HG03571 (cell line): ENCODE measurements around the gene TEAD1.
"Not testable (repeated sequence)": the region's sequence is repeated elsewhere in the genome, so short reads cannot be mapped to it uniquely, and the experiment has no call there.

ENCODE experiments used
- ATAC-seq: cut with Tn5 transposase; IDR thresholded peaks from one replicate; pipeline ENCODE4 v1.9.1; 2021; ENCODE audit not compliant: unreplicated experiment

The TEAD1 gene

DNA sequence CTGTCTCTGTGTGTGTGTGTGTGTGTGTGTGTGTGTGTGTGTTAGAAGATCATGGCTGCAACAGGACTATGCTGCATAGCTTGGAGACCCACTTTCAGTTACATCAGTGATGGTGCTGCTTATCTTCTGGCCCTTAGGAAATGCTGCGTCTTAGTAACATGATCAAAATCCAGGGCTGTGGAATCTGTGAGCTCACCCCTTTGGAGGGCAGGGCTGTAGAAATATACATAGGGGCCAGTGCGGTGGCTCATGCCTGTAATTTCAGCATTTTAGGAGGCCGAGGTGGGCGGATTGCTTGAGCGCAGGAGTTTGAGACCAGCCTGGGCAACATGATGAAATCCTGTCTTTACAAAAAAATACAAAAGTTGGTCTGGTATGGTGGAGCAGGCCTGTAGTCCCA, 183.4 kb downstream of the TEAD1 start:
- ATAC-seq = no peak

DNA sequence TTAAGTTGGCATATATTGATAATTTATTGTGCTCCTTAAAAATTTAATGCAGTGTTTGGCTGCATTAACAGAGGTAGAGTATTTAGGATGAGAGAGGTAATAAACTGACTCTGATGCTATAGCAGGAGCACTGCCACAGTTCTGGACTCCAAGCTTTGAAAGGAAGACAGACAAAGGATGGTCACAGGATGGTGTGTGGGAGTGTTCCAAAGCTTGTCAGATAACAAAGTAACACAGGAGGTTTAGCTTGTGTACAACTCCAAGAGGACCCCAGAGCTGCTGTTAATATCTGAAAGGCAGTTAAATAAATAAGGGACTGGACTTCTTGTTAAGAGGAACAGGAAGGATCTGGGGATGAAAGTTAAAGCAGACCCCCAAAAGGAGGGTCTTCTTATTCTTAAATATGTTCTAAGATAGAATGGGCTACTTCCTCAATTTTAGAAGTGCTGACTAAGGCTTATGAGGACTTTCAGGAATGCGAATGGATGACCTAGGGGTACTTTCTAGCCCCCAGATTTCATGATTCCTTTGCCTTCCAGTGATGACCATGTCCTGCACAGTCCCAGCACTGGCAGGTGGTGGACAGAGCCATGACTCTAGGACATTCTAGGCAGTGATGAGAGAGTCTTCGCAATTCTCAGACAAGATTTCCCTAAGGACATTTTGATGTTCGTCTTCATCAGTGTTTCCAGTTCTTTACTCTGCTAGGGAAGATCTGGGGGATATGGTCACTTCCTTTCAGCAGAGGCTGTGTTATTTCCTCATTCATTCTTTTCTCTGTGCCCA, 185.8 kb downstream of the TEAD1 start:
- no peak for ATAC-seq

DNA sequence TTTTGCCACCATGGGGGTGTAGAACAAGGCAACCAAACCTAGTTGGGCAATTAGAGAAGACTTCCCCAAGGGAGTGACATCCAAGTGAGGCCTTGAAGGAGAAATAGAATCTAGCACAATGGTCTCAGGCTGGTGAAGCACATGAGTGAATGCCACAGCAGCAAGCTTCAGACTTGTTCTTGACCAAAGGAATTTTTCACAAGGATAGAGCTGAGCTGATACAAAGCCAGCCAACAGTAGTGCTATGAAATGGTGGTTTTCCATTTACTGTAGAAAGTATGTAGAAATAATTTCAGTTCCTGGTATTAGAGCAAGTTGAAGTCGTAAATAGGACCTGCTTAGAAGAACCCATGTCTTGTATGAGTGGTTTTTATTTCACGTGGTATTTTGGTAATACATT, 186.6 kb downstream of the TEAD1 start:
- no peak for ATAC-seq

DNA sequence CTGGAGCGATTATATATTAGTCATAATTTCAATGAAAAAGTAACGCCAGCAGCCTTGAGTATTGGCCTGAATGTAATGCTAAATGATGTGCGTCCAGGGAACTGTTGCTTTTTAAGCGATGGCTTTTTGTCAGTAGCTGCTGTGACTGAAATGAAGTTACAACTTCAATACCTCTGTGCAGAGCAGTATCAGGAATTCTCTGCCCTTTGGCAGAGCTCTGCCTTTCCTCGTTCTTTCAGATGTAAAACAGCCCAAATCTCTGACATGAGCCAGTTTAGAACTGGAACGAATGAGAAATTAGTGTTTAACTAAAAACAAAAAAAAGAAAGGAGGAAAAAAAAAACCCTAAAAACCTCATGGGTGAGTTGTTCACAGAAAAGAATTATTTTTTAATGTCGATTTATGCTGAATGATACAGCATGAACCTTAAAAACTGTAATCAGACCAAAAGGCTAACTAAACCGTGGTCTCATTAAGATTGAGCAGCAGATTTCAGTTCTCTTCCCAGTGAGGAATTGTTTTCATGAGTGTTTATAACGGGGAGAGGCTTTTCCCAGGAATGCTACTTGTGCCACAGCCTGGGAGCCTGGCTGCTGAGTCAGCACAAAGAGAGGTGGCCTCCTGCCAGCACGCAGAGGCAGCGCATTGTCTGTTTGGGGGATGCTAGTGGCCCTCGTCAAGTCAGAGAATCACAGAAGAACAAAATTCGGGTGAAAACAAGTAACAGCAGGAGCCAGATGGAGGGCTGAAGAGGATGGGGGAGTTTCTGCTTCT, 188.7 kb downstream of the TEAD1 start:
- no peak for ATAC-seq

DNA sequence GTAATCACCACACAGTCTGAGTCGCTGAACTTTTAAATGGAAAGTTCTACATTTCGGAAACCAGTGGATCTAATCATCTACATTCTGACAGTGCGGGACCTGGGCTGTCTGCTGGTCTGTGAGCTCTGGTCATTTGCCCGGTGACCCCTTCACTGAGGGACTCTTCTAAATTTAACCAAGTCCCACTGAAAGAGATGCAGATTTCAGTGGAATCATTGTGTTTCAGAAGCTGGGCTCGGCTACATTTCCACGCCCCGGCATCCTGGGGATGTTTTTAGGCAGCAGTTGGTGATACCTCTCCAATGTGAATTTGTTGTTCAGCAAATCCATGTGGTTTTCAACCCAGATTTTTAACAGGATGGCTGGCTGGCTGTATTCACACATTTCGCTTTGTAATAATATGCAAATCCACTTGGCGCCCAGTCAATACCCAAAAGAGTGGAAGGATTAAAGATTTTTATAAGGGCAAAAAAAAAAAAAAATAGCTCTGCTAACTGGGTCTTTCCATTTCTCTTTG, 189.4 kb downstream of the TEAD1 start:
- no peak for ATAC-seq

DNA sequence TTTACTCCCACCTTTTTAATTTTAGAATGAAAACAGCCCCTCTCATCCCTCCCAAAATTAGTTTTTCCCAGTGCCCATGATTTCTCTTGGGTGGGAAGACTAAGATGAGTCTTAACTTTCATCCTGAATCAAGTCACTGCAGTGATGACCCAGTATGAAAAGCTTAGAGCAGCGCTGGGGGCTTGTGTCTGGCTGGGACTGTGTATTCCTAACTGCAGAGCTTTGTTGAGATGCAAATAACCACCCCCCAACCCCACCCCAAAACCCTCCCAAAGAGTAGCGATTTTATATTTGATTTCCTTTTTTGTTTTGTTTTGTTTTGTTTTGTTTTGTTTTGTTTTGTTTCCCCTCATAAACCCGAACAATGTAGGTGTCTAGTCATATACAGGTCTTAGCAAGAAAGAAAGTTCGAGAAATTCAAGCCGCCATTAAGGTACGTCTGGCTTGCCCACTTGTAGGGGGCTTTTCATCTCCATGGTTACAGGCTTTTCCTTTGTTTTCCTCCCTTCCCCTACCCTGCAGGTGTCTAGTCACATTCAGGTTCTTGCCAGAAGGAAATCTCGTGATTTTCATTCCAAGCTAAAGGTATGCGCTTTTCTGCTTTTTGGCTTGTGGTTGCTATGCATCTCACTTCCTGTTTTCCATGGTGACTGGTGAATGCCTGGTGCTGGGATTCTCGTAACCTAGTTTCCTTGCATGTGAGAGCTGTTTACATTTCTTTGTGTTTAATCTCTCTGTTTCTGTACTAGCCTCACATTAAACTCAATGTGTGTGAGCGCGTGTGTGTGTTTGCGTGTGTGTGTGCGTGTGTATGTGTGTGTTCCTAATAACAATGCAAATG, 190.3 kb downstream of the TEAD1 start:
- ATAC-seq = no peak

DNA sequence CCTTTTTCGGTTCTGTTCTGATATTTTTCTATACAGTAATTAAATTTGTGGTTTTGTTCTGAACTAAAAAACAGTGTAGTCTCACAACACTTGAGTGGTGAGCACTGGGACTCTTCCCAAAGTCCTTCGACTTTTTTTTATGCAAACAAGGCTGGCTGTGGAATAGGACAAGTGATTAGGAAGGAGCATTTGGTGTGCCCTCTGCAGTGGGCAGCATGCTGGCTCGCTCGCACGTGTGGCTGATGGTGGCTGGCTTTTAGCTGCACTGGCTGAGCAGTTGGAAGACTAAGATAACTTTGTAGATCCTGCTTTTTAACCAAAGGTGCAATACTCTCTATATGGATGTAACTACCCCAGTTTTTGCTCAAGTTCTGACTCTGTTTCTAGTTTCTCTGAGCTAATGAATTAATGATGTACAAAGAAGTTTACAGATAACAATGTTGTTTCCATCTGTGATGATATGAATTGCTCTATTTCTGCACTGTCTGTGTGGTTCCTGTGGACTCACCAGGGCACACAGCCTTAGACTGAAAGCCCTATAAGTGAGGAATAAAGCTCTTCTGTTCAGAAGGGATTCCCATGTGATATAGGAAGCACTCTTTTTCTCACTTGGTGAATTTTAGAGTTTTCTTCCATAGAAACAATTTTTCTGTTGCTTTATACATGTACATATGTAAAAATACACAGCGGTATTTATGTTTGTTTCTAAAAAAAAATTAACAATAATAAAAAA, 191.8 kb downstream of the TEAD1 start:
- no peak for ATAC-seq

DNA sequence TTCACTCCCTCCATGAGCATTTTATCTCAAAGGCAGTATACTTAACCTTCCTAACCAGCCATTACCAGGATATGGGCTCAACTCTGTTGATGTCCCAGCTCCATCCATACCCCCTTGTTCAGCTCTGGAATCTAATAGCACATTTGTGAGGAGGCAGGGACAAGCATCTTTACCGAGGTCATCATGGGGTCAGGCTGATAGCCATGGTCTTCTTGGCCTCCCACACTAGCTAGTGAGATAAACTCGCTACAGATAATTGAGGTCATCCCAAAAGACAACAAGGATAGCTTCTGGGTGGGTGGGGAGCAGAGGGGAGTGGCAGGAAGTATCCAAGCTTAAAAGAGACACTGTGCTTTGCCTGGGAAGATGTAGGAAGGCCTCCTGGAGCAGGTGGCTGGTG, 193.3 kb downstream of the TEAD1 start:
- ATAC-seq = no peak

DNA sequence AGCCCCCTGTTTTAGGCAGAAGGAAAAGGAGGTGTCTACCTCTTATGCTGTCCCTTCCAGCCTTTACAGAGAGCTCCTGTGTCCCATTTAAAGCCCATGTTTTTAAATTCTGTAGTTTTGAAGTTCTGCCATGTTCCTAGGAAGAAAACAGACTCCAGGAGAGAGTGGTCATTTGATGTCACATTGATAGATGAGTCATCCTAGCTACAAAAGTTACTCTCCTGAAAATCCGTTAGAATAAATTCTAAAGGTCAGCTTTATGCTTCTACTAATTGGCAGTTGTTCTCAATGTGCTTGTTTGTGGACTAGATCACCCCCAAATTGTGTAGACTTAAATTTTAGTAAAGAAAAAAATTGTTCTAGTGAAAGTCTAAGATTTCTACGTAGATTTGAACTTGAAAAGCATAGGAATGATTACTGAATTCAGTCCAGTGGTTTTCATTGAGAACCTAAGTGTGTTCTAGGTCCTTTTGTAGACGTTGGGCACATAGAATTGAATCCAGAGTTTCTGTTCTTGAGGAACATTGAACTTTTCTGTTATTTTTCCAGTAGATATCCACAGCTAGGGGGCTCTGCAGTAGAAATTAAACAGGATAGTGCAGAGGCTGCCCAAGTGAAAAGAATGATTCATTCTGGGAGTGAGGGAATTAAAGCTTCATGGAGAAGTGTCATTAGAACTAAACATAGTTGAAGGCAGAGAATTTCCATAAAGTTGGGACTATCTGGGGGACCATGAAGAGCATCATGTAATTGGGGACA, 194.3 kb downstream of the TEAD1 start:
- no peak for ATAC-seq

DNA sequence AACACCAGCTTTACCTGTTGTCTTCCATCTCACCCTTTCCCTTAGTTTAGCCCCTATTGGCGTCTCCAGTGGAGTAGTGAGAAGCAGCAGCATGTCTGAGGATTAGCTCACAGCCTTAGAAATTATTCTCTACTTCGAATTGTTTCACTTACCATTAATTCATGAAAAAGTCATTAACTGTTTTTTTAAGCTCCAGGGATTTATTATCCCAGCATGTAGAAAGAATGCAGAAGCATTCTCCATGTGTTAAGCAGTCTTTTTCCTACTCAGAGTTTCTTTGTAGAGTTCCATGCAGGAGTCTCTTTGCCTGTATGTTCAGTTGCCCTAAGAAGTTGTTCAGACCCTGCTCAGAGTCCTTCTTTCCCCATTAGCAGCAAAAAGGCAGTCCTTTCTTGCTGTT, 197.0 kb downstream of the TEAD1 start:
- ATAC-seq = no peak

DNA sequence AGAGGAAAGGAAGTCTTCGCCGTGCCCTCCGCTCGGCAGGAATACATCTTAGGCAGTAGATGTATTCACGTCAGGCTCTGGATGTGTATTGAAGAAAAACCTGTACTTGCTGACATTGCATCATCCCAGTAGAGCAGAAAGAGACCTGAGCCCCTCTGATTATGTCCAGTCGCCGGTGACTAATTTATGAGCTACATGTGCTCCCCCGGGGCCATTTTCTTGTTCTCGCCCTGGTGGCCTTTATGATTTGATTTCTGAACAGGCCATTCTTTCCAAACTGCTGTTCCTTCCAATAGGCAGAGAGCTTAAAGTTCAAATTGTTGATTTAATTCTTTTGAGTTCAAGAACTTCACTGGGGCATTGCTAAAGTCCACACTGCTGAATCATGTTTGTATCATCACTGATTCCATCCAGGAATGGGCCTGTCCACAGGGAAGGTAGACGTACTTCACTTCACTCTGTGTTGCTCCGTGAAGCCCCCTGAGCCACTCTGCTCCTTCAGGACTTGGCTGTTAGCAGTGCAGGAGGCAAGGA, 197.6 kb downstream of the TEAD1 start:
- ATAC-seq = no peak

DNA sequence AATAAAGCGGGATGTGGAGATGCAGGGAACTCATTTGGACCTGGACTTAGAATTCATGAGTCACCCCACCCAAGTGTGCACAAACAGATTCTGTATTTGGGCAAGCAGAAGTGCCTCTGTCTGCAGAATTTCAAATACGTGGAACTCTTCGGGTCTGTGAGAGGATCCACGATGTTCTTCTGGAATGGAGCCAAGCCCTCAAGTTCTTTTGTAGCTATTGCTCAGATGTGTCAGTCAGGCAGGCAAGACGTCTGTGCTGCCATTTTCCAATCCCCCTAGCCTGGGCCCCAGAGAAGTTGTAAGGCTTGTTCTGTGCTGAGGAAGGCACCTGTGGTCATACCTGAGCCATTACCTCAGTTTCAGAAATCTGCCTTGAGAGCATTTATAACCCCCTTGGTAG, 202.1 kb downstream of the TEAD1 start:
- no peak for ATAC-seq

DNA sequence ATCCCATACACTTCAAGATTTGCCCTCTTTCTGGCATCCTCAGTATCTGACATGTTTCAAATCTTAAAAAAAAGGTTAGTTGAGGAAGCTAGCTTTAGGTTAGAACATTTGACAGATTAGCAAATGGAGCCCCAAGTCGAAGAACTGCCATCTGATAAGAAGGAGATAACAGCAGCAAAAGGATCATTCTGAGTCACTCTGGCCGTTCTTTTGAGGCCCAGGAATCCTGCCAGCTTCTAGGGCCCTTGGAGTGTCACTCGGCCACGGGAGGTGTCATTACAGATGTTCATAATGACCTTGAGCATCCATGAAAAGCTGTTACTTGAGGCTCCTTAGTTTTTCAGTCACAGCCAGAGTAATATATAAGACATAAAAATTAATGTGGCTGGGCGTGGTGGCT, 202.8 kb downstream of the TEAD1 start:
- ATAC-seq = no peak

DNA sequence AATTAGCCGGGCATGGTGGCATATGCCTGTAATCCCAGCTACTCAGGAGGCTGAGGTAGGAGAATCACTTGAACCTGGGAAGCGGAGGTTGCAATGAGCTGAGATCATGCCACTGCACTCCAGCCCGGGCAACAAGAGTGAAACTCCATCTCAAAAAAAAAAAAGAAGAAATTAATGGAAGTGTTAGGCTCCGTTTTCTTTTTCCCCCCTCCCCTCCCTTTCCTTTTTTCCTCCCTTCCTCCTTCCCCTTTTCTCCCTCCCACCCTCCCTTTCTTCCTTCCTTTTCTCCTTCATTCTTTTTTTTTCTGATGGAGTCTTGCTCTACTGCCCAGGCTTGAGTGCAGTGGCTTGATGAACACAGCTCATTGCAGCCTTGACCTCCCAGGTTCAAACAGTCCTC, 203.3 kb downstream of the TEAD1 start:
- not testable (repeated sequence) for ATAC-seq

DNA sequence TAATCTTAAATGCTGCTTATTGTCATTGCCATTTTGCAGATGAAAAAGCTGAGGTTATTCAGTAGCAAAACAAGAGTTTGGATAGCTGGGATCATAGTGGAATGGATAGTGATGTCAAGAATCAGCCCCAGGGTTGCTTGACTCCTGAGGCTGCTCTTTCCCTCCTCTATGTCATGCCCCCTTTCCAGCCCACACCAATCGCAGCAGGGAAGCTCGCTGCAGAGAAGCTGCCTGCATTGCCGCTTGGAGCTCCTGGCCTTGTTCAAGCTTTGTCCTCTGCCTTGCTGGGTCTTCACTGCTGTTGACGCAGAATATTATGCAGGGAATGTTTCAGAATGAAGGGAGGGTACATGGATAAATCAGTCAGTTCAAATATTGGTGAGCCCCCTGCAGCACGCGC, 206.1 kb downstream of the TEAD1 start:
- no peak for ATAC-seq

DNA sequence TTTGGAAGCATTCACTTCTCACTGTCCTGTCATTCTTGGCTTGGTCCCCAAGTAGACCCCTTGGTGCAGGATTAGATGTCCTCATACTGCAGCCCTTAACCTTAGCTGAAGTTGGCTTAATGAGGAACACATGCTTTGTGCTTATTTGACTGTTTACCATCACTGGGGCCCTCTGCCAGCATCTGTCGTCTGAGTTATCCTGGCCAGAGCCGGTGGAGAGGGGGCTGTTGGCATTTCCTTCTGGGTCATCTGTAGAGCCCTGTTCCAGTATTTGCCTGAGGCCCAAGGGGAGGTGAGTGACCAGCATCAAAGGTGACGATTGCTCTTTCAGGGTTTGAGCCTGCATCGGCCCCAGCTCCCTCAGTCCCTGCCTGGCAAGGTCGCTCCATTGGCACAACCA, 208.4 kb downstream of the TEAD1 start:
- ATAC-seq = no peak

DNA sequence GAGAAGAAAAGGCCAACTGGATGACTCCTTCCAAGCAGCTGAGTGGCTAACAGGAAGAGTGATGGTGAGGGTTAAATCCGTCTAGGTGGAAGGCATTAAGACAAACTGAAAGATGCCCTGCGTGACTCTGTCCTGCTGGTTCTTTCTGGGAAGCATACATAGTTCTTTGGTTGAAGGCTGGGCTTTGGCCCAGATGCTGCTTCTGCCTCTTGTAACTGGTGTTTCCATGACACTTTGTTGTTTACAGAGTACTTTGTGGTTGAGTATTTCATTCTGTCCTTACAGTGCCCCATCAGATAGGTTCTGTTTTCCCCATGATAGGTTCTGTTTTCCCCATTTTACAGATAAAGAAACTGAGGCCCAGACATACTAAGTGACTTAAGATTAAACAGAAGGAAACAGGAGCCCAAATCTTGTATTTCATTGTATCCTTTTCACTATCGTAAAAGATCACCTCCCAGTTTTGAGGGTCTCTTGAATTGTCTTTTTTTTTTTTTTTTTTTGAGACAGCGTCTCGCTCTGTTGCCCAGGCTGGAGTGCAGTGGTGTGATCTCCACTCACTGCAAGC, 210.6 kb downstream of the TEAD1 start:
- no peak for ATAC-seq

DNA sequence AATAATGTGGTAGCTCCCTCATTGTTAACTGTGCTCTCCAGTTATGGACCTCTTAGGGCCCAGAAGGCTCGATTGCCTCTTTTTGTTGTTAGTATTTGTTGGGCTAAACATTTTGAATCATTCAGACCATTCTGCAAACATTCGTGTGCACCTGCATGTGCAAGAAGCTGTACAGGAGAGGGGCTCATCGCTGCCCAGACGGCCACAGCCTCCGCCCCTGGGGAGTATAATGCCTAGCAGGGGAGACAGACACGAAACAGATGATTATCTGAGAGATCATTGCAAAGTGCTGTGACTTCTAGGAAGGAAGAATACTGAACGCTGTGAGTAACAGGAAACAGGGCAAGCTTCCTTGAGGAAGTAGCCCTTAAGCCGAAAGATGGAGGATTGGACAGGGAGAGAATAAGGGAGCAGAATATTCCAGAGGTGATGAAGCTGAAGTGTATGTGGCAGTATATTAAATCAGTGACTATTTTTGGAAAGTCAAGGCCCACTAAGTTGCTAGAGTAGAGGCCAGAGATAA, 211.6 kb downstream of the TEAD1 start:
- ATAC-seq = no peak

DNA sequence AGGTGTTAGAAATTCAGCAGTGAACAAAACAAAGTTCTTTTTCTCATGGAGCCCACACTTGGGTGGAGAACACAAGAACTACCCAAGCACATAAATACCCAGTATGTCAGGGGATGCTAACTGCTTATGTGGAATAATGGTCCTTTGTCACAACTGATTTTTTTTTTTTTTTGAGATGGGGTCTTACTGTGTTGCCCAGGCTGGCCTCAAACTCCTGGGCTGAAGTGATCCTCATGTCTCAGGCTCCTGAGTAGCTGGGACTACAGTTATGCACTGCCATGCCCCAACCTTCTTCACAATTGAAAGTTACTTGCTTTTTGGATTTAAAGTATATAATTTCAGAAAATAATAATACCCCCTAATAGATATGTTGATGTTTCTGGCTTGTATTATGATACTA, 212.3 kb downstream of the TEAD1 start:
- ATAC-seq = no peak
